Panc1 (cell line): ENCODE measurements around the gene PIP4K2A.

Experiments used
- SIN3A ChIP-seq: IDR thresholded peaks from 2 replicates; pipeline ENCODE4 v1.6.1; 2012; ENCODE audit warnings: low read depth, mild to moderate bottlenecking, low read length, moderate library complexity, borderline replicate concordance; ENCODE audit not compliant: insufficient read depth
- TF ChIP-seq, protein P1 (sequence below): fragments of 450-650 bp; IDR thresholded peaks from 2 replicates; pipeline ENCODE4 v1.5.1; 2017; ENCODE audit warnings: mild to moderate bottlenecking

DNA sequence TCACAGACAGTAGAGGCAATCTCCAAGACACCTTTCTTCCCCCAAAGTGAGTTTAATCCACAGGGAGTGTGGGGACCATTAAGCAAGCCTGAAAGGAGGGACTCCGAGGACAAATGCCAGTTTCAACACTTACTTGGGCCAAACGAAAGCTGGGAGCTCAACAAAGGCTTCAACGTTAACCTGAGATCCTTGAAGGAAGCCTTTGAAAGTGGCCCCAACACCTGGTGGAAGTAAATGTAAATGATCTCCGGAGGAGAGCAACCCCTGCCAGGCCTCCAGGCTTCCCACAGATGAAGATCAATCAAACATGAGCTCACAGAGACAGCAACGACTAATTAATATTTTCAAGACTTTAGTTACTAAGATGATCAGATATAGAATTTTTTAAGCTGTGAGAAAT, 103.8 kb downstream of the PIP4K2A start:
- TF ChIP-seq, protein P1, sequence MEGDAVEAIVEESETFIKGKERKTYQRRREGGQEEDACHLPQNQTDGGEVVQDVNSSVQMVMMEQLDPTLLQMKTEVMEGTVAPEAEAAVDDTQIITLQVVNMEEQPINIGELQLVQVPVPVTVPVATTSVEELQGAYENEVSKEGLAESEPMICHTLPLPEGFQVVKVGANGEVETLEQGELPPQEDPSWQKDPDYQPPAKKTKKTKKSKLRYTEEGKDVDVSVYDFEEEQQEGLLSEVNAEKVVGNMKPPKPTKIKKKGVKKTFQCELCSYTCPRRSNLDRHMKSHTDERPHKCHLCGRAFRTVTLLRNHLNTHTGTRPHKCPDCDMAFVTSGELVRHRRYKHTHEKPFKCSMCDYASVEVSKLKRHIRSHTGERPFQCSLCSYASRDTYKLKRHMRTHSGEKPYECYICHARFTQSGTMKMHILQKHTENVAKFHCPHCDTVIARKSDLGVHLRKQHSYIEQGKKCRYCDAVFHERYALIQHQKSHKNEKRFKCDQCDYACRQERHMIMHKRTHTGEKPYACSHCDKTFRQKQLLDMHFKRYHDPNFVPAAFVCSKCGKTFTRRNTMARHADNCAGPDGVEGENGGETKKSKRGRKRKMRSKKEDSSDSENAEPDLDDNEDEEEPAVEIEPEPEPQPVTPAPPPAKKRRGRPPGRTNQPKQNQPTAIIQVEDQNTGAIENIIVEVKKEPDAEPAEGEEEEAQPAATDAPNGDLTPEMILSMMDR = no peak
- no peak for TF ChIP-seq SIN3A
